GM19397 (cell line): ENCODE results near the gene PARD3.

Experiments
- ATAC-seq: cut with Tn5 transposase; IDR thresholded peaks from one replicate; pipeline ENCODE4 v1.9.1; 2021; ENCODE audit warnings: mild to moderate bottlenecking, moderate library complexity; ENCODE audit not compliant: unreplicated experiment

Gene PARD3

DNA sequence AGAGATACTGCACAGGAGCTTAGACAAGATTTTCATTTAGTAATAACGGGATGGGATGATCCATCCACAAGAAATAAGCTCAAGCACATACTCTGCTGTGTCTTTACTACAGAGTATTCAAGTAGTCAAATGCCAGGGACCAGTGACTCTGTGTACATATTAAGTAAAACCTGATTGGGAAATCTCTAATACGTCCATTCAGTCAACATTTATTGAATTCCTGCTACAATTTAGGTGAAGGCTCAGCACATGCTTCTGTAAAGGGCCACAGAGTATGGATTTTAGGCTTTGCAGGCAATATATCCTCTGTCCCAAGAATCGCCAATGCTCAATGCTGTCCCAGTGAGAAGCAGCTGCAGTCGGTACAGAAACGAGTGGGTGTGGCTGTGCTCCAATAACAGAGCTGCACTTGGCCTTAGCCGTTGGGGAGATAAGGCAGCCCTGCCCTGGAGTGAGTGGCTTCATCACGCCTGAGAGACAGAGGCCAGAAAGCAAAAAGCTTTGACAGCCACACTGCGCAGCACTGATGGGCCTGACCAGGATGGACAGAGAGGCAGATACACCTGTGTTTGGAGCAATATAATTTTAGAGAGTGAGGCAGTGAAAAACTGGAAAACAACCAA lies 186.8 kb downstream of the PARD3 start:
- ATAC-seq: no peak

DNA sequence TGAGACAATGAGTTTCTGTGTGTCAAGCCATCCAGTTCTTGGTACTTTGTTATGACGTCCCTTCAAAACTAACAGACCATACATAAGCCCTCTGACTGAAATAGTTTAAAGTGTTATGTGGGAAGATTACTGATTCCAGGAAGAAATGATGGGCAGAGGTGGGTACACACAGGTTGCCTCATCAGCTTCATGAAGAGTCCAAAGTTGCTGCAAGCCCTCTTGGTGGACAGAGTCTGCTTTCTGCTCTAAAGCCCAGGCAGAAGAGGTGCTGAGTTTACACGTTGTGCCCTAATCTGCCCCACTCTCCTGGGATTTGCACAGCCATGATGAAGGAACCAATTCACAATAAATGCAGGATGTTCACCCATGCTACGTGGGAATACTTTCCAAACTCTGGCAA lies 187.4 kb downstream of the PARD3 start:
- ATAC-seq: no peak

GRCh38 chr10:34627331-34627730 lies 187.8 kb downstream of the PARD3 start:
- no peak for ATAC-seq

- no peak for ATAC-seq
Measured at GRCh38 chr10:34626158-34626880, 188.8 kb downstream of the PARD3 start.

- no peak for ATAC-seq
Measured at GRCh38 chr10:34624323-34625153, 190.6 kb downstream of the PARD3 start.

GRCh38 chr10:34622945-34623344 lies 192.2 kb downstream of the PARD3 start:
- no peak for ATAC-seq

GRCh38 chr10:34618611-34619010 lies 196.5 kb downstream of the PARD3 start:
- ATAC-seq: no peak

GRCh38 chr10:34615770-34616169 lies 199.3 kb downstream of the PARD3 start:
- ATAC-seq: no peak

GRCh38 chr10:34613491-34613890 lies 201.6 kb downstream of the PARD3 start:
- ATAC-seq: no peak

DNA sequence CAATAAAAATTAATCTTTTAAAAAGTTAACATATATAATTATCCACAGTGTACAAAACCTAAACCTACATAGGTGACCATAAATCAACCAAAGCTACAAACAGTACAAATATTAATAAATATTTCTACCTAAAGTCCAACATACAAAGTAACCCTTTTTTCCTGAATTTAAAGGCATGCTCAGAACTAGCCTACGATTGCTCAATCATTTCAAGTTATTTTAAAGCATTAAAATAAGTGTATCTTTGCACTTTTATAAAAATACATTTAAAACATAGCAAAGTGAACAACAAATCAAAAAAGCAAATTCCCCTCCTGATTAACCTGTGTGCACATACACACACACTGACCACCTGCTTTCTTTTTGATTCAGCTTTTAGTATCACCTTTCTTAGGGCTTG lies 202.2 kb downstream of the PARD3 start:
- ATAC-seq: no peak

GRCh38 chr10:34612446-34612845 lies 202.7 kb downstream of the PARD3 start:
- ATAC-seq: no peak

DNA sequence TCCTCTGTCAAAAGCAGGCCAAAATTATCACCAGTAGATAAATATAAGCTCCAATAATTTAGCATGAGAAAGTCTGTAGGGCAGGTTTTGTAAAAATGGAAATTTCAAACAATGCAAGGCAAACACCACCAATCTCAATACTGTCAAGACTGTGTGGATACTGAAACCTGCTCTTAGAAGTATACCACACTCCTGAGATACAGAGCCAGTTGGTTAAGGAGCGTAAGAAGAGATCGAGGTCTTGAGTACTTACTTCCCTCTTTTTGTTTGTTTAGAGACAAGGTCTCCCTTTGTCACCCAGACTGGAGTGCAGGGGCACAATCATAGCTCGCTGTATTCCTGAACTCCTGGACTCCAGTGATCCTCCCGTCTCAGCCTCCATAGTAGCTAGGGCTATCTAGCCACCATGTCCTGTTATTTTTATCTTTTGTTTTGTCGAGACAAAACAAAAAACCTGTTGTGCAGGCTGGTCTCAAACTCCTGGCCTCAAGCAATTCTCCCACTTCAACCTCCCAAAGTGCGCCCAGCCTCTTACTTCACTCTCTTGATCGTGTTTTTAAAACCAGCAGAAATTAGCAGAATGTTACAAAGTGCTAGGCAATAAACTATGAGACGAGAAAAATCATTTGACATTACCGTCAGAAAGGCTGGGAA lies 205.7 kb downstream of the PARD3 start:
- ATAC-seq: no peak

GRCh38 chr10:34607894-34608293 lies 207.2 kb downstream of the PARD3 start:
- no peak for ATAC-seq

- ATAC-seq: no peak
Measured at GRCh38 chr10:34606890-34607289, 208.2 kb downstream of the PARD3 start.

GRCh38 chr10:34602478-34602877 lies 212.6 kb downstream of the PARD3 start:
- ATAC-seq: no peak

- ATAC-seq: no peak
Measured at GRCh38 chr10:34601691-34602090, 213.4 kb downstream of the PARD3 start.

DNA sequence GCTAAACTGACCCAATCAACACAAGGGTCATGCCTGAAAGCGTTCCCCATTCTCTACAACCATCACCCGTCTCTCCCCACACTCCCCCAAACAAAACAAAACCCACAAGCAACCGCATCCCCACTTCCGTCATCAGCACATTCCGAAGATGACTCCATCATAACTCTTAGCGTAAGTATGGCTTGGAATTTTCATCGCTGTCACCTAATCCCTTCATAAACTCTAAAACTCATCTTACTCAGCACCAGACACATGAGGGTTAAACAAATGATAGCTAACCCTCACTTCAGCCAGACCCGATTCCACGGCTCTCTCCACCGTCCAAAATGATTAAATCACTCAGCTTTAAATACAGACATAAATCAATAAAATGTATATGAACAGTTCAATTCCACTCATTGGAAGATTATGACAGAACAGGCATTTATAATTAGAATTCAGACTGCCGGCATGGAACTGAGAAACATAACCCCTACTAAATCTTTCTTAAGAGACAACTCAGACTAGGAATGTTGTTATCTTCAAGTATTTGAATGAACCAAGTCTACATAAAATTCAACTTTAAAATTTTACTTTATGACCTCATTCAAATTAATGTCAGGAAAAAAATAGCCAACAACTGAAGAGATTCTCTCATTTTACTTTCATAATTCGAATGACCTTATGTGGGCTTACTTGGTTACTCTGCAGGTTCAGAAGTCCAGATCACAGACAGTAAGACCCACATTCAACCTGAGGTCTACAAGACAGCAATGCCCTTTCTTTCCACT lies 215.9 kb downstream of the PARD3 start:
- ATAC-seq: no peak

- ATAC-seq: no peak
Measured at GRCh38 chr10:34596351-34596750, 218.7 kb downstream of the PARD3 start.

DNA sequence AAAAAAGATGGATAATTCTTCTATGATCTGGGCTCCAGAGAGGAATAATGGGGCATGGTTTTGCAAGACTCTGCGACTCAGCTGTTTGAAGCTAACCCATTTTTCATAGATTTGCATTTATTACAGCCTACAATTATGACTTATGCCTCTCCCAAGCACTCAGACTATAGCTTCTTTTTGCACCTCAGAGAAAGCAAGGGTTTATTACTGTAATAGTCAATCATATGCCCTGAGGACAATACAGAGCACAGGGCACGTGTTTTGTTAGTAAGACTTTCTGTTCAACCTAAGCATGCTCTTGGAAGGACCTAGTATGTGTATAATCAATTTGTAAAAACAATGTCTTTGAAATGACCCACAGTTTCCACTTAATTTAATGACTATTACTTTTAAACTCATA lies 221.2 kb downstream of the PARD3 start:
- ATAC-seq: no peak

DNA sequence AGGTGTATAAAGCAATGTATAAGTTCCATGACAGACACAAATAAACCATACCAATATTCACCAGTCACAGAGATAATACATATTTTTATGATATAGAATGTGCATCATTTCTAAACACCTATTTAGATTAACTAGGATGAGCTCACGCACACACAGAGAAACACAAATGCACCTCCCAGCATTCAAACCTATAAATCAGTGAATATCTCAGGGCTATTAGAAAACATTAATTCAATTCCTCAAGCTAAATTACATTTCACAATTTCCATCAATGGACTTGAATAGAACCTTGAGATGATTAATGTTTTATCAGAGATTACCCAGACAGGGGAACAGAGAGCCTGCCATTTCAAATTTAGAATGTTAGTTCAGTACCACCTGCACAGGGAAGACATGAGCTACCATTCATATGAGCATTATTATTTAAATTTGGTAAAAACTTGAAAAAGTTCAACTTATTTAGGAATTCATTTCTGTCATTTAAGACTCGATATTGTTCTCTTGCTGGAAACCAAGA lies 221.7 kb downstream of the PARD3 start:
- no peak for ATAC-seq
